ENCODE results near the gene SPARCL1.

DNA sequence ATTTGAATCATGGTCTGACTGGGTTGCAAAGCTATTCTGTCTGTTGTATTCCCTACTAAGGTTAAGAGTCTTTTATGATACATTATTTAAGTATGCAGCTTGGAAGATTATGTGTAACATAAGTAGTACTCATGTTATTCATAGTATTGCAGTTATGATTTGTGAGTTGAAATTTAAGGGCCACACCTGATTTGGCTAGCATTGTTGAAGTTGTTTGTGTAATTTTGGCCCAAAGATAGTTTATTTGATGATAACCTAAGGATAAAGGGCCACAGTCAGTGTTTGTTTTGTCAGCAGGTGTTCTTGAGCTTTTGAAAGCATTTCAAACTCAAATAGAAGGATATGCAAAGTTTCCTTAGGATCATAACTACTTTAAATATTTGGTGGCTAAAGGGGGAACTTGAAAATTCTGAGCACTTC is 67.9 kb downstream of the SPARCL1 start:
- TF ChIP-seq HDGF (IDR thresholded peaks at IDR 0.05; ENCODE audit: borderline replicate concordance) = no peak
- TF ChIP-seq CTBP1 (IDR thresholded peaks at IDR 0.05; ENCODE audit: borderline replicate concordance) = no peak
- no peak for TF ChIP-seq TARDBP (IDR thresholded peaks at IDR 0.05)
- no peak for TF ChIP-seq SUZ12 (IDR thresholded peaks at IDR 0.05)
- TF ChIP-seq SP1 (IDR thresholded peaks at IDR 0.05) = no peak
- no peak for TF ChIP-seq BHLHE40 (IDR thresholded peaks at IDR 0.05; ENCODE audit: borderline replicate concordance)
